Stimulated activated CD4-positive, alpha-beta T cell treated with anti-CD3 and anti-CD28 coated beads, Interleukin-12 subunit alpha, Interleukin-12 subunit beta, amount 100 ng/mL, for 24 hours (primary cell): ENCODE data around the gene TP53TG3F.
"Not testable (repeated sequence)": the region's sequence is repeated elsewhere in the genome, so short reads cannot be mapped to it uniquely, and the experiment has no call there.

Experiments used
- DNase-seq, 2 experiments: peaks; one replicate each; pipeline ENCODE4 v3.0.0-alpha.2; 2020; ENCODE audit warnings: low read depth in 2 of 2

Gene TP53TG3F, protein sequence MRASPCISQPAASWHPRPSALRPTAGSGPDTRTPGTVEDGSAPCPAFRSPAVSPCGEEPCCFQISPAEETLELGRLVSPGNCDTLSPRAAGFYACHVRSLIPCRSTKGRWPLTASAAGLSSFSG

DNA sequence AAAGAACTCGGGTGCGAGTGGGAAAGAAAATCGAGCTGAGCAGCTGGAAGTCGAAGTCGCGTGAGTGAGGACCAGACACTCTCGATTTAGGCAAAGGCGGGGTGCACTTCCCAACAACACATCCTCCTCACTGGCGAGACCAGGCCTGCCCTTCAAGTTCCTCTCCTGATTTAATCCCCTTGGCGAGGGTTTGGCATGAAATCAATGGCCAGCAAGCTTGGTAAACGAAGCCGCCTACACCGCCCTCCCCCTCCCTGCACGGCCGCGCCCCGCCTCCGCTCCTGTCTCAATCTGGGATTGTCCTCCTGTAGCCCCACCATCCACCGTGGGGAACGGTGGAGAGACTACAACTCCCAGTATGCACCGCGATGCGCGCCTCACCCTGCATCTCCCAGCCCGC, at the start of gene TP53TG3F:
Gene TP53TG3F (plus strand): TSS at position 301 of the 400 bp plus-strand sequence. CDS start 68 bp downstream, at position 369.
- DNase-seq: not testable (repeated sequence)

DNA sequence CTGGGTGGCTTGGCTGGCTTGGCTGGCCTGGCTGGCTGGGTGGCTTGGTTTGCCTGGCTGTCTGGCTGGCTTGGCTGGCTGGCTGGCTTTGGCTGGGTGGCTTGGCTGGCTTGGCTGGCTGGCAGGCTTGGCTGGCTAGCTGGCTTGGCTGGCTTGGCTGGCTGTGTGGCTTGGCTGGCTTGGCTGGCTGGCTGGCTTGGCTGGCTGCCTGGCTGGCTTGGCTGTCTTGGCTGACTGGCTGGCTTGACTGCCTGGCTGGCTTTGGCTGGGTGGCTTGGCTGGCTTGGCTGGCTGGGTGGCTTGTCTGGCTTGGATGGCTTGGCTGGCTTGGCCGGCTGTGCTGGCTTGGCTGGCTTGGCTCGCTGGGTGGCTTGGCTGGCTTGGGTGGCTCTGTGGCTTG, 32.2 kb downstream of the TP53TG3F start:
- not testable (repeated sequence) for DNase-seq

DNA sequence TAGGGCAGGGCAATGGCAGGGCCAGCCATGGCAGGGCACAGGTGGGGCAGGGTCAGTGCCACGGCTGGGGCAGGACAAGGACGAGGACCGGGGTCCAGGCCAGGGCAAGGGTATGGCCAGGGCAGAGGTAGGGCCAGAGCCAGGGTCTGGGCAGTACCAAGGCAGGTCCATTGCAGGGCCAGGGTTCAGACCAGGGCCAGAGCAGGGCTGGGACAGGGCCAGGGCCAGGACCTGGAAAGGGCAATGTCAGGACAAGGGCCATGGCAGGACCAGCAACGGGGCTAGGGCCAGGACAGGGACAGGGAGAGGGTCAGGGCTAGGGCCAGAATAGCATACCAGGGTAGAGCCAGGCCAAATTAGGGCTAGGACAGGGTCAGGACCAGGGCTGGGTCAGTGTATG, 47.8 kb downstream of the TP53TG3F start:
- DNase-seq: not testable (repeated sequence)

DNA sequence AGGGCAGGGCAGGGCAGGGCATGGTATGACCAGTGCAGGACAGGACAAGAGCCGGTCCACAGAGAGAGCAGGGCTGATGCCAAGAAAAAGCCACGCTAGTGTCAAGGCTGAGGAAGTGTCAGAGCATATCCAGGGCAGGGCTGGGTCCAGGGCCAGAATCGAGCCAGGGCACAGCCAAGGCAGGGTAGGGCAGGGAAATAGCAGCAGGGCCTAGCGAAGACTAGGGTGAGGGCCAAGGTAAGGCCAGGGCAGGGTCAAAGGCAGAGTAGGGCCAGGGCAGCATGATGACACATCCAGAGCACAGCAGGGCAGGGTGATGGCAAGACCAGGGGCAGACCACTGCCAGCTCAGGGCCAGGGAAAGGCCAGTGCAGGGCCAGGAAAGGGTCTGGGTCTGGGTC, 49.7 kb downstream of the TP53TG3F start:
- DNase-seq: not testable (repeated sequence)

DNA sequence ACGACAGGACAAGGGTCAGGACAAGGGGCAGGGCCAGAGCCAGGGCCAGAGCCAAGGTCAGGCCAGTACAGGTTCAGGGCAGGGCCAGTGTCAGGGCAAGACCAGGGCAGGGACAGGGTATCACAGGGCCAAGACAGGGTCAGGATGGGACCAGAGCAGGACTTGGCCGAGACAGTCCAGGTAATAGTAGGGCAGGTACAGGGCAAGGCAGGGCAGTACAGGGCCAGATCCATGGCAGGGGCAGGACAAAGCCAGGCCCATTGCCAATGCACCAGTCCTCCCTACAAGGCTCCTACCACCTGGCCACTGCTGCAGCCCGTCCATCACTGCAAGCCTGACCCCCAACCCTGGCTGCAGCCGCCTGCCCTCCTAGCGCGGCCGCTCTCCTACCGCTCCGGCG, 50.5 kb downstream of the TP53TG3F start:
- DNase-seq: not testable (repeated sequence)
